HG03064 (cell line): ENCODE results near the gene KCTD14.
A peak's percentile ranks its signal among the peaks of the same experiment; 100 is the strongest.
"Not testable (repeated sequence)": the region's sequence is repeated elsewhere in the genome, so short reads cannot be mapped to it uniquely, and the experiment has no call there.

Experiments used
- ATAC-seq: cut with Tn5 transposase; IDR thresholded peaks from one replicate; pipeline ENCODE4 v1.9.1; 2021; ENCODE audit warnings: low read depth; ENCODE audit not compliant: unreplicated experiment

KCTD14 gene

DNA sequence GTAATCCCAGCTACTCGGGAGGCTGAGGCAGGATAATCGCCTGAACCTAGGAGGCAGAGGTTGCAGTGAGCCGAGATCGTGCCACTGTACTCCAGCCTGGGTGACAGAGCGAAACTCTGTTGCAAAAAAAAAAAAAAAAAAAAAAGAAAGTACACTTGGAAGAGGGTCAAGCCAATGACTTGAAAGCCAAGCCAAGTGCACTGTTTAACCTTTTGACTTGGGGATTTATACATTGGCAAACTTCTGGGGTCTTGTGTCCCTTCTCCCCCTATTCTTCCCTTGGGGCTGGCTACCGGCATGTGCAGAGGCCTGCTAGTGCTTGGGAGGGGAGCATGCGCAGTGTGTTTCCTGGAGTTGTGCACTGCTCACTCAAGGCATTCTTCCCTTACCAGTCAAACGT lies 26.3 kb upstream of the KCTD14 start:
- no peak for ATAC-seq

DNA sequence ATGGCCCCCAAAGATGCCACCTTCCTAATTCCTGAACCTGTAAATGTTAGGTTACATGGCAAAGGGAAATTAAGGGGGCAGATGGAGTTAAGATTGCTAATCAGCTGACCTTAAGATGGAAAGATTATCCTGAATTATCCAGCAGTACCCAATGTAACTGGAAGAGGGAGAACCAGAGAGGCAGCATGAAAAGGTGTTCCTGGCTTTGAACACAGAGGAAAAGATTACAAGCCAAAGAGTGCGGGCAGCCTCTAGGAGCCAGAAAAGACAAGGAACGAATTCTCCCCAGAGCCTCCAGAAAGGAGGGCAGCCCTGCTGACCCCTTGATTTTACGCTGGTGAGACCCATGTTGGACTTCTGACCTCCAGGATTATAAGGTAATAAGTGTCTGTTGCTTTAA lies 25.5 kb upstream of the KCTD14 start:
- ATAC-seq, result no peak

DNA sequence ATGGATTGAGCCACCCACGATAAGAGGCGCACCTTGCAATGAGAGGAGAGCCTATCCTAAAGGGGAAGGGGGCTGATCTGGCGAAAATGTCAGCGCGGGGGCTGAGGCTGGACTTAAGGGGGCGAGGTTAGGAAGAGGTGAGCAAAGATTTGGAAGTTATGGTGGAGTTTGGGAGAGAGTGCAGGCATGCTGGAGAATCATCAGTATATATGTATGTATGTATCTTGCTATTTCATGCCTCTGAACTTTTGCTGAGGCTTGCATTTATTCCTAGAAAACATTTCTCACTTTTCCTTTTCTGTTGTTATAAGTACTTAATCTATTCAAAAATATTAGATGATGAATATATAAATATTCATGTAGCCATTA lies 23.4 kb upstream of the KCTD14 start:
- no peak for ATAC-seq

DNA sequence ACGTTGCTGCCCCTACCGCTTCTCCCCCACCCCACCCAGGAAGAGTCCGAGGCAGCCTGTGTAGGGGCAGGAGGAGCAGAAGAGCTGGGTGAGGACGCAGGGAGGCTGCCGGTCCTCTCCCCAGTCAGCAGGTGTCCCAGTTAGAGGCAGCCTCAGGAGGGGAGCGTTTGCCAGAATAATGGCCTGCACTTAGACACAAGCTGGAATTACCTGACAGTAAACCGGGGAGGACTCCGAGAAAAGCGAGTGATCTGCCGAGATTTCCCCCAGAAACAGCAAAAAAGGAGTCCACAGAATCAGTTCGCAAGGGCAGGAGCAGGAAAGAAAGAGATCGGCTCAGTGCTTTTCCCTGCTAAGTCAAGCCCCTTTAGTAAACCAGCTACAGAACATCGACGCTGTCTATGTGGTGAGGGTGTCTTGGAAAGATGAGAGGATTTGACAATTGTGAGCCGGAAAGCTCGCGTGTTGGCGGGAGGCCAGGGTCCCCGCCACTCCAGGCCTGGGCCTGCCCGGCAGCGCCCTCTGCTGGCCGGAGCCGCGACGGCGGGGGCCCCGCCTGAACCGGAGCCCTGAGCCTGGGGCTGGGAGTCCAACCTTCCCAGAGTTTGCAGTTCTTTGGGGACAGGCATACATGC lies 22.9 kb upstream of the KCTD14 start:
- ATAC-seq, result no peak

DNA sequence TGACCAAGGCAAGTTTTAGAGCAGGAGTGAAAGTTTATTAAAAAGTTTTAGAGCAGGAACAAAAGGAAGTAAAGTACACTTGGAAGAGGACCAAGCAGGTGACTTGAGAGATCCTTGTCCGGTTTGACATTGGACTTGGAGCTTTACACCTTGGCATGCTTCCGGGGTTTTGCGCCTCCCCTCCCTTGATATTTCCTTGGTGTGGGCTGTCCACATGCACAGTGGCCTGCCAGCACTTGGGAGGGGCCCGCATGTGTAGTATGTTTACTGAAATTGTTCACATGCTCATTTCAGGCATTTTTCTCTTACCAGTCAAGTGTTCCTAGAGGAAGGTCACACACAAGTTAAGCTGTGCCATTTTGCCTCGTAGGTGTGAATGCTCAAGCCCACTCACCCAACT lies 21.6 kb upstream of the KCTD14 start:
- no peak for ATAC-seq

DNA sequence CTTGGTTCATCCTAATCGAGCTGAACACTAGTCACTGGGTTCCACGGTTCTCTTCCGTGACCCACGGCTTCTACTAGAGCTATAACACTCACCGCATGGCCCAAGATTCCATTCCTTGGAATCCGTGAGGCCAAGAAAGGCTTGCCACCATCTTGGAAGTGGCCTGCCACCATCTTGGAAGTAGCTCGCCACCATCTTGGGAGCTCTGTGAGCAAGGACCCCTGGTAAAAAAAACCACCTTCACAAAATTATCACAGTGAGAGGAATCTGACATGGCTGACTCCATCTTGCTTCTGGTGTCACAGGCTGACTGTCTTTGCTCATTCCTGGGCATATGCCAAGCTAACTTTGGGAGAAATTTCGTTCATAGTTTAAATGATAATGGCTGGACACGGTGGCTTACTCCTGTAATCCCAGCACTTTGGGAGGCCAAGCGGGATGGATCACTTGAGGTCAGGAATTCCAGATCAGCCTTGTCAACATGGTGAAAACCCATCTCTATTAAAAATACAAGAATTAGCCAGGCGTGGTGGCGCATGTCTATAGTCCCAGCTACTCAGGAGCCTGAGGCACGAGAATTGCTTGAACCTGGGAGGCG lies 18.9 kb upstream of the KCTD14 start:
- ATAC-seq, result no peak

DNA sequence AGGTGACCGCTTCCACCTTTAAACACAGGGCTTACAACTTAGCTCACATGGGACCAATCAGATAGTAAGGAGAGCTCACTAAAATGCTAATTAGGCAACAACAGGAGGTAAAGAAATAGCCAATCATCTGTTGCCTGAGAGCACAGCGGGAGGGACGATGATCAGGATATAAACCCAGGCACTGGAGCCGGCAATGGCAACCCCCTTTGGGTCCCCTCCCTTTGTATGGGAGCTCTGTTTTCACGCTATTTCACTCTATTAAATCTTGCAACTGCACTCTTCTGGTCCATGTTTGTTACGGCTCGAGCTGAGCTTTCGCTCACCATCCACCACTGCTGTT lies 18.3 kb upstream of the KCTD14 start:
- ATAC-seq, result not testable (repeated sequence)

DNA sequence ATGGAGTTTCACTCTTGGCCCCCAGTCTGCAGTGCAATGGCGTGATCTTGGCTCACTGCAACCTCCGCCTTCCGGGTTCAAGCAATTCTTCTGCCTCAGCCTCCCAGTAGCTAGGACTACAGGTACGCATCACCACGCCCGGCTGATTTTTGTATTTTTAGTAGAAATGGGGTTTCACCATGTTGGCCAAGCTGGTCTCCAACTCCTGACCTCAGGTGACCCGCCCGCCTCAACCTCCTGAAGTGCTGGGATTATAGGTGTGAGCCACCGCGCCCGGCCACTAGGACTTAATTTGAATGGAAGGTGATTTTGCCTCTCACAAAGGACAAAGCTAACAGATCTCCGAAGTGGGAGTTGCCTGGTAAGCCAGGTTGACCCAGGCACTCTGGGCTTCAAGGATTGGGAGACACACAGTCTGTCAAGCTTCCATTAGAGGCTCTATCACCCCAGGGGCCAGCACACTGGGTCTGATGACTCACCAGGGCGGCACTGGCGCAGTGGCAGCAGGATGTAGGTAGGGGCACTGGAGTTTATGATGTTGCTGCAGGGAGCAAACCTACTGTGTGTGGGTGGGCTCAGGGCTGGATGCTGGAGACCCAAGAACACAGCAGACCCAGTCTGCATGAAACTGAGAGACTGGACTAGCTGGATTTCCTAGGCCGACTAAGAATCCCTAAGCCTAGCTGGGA lies 17.8 kb upstream of the KCTD14 start:
- no peak for ATAC-seq

DNA sequence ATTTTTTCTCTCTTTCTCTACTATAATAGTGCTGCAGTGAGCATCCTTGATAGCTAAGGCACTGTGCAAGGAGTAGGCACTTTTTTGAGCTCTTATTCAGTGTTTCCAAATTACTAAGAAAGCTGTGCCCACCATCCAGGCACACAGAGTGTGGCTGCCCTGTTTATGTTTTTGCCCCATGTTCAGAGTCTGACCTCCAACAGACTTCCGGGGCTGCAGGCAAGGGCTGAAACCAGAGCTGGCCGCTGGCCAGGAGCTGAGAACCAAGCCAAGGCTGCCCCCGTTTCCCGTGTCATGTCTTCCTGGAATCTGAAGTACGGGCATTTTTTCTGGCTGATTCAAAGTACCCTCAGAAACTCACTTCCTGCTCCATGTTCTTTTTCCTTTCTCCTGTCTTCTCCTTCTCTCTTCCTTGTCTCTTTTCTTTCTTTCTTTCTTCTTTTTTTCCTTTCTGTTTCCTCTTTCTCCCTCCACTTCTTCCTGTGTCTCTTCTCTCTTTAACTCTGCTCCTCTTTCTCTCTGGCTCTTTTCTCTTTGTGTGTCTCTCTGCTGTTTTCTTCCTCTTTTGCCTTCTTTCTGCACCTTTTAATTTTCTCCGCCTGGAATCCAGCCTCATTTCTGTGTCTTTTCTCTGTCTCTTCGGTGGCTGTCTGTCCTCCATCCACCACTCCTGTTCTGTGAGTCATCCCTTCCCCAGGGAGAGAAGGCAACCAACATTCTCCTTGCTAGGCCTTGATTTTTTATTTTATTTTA lies 17.0 kb upstream of the KCTD14 start:
- ATAC-seq, result peak; percentile 83

DNA sequence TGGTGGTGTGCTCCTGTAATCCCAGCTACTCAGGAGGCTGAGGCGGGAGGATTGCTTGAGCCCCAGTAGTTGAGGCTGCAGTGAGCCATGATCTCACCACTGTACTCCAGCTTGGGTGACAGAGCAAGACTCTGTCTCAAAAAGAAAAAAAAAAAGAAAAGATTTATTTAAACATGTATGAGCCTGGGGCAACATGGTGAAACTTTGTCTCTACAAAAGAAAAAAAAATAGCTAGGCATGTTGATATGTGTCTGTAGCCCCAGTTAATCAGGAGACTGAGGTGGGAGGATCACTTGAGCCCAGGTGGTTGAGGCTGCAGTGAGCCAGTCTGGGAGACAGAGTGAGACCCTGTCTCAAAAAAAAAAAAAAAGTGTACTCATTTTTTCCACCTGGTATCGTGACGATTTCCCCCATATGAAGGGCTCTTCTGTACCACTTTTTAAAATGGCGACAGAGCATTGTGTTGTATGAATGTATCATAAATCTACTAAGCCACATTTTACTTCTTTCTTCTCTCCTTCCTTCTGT lies 16.4 kb upstream of the KCTD14 start:
- peak; percentile 6 for ATAC-seq

DNA sequence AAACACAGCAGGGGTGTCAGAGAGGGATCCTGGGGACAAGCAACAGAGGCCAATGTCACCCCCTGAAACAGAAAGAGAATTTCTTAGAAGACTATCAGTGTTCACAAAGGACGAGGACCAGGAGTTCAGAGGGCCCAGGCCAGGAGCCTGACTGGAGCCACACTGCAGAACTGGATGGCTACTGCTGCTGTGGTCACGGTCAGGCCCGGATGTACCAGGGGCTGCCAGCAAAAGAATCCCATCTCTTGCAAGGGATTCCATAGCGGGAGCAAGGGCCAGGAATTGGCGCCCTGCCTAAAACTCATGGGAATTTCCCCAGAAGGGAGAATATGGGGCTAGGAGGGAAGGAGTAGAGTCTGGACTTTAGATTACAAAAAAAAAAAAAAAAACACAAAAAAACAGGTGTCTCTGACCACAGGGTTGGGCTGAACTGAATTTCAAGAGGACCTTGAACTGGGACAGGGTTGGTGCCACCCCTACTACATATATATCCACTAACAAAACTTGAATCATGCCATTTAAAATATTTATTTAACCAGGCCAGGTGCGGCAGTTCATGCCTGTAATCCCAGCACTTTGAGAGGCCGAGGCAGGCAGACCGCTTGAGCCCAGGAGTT lies 15.7 kb upstream of the KCTD14 start:
- ATAC-seq, result no peak

DNA sequence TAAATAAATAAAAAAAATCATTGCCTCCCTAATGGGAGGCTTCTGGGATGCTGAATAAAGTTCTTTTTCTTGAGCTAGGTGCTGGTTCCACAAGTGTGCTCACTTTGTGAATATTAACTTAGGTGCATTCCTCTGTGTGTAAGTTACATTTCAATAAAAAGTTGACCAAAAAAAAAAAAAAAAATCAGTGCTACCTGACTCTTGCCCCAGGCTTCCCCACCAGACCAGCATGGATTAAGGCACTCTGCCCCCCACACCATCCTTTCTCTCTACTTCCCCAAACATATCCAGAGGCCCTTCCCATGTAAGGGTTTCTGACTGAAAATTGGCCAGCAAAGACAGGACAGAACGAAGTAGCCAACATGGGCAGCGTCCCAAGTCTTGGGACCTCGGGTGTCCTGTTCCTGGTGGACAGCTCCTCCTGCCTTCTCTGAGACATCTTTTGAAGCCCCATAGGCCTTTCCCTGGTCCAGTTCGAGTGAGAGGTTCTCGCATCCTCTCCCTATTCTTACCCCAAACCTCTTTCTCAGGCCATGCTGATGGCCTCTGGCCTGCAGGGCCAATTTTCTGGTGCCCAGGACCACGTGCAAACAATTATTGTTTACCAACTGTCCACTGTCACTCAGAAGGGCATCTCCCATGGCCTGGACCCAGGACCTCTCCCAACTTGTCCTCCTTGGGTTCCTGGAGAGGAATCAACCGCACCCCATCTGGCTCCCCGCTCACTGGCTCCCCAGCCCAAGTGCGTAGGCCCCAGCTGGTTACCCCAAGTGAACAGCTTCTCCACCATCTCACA lies 14.9 kb upstream of the KCTD14 start:
- no peak for ATAC-seq

DNA sequence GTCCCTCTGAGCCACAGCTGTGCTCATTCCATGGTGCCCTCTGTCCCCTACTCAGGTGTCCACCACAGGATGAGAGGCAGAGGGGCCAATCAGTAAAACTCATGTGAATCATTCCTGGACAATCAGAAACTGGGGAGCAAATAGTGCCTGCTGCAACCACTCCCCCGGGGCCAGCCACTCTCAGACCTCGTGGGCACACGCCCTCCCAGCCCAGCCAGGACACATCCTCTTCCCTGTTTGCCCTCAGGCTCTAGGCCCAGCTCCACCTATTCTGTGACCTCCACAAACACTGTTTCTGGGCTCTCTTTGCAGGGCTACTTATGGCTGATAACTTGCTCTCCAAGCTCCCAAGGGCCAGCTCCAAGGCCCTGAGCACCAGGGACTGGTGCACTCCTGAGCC lies 14.0 kb upstream of the KCTD14 start:
- no peak for ATAC-seq

DNA sequence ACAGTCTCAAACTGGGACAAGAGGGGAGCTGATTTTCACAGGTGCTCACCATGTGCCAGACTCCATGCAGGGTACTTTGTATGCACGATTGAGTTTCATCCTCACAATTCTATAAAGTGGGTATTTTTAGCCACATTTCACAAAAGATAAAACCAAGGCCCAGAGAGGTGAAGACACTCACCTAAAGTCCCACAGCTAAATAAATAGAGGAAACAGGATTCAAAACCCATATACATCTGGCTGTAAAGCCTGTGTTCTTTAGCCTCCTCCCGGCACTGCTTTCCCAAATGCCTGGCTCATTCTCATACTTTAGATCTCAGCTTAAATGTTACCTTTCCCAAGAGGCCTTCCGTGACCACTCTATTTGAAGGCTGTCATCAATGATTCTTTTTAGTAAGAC lies 13.2 kb upstream of the KCTD14 start:
- ATAC-seq, result no peak

DNA sequence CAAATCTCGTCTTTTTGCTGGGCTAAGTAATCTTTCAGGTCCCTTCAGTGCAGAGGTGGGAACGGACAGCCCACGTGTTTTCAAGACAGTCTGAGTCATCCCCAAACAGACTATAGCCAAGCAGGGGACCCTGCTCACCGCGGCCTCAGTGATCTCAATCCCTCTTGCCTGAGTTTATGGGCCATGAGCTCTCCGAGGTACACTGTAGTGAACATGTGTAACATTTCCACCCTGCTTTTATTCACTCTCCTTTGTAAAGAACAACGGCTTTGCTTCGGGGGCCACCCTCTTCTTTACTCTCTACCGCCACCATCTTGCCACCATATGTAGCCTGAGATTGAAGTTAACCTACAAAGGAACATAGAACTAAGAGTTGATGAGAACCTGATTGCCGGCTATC lies 11.5 kb upstream of the KCTD14 start:
- ATAC-seq, result no peak

DNA sequence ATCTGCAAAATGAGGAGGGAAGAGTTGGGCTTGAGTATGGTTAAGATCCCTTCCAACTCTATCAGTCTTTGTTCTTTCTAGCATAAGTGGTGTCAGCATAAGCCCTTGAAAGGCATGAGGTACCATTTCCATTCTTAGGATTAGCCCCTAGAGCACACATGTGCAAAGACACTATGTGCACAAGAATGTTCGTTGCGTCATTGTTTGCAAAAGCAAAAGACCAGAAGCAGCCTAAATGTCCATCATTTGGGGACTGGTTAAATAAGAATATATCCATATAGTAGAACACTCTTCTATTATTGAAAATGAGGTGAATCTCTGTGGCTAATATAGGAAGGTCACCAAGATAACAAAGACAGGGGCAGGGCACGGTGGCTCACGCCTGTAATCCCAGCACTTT lies 10.0 kb upstream of the KCTD14 start:
- no peak for ATAC-seq

DNA sequence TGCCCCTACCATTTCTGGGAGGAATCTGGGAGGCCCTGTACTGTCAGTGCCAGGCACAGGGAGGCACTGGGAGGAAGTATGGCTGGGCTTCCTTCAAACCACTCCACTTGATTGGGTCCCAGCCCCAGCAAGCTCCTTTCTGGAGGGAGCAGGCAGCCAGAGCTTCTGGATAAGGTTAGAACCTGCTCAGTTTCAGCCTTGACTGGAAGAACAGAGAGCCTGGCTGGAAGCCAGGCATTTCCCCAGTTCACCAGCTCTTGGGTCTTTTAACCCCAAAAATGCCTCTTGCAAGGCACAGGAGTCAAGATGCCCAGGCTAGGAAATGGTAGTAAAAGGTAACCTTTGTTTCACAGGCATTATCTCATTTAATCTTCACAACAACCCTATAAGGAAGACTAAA lies 9.0 kb upstream of the KCTD14 start:
- ATAC-seq, result no peak

DNA sequence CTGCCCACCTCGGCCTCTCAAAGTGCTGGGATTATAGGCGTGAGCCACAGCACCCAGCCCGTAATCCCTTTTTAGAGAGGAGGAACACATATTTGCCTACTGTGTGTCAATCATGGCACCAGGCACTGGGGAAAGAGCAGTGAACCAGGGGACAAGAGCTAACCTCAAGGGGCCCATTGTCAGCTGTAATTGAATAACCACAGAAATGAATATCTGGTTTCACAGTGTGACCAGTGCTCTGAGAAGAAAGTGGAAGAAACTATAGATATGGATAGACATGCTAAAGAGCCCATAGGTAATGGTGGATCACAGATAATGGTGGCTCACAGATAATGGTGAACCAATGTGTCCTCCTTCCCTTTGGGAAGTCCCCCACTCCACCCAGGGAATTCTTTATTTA lies 8.6 kb upstream of the KCTD14 start:
- ATAC-seq, result peak; percentile 79

DNA sequence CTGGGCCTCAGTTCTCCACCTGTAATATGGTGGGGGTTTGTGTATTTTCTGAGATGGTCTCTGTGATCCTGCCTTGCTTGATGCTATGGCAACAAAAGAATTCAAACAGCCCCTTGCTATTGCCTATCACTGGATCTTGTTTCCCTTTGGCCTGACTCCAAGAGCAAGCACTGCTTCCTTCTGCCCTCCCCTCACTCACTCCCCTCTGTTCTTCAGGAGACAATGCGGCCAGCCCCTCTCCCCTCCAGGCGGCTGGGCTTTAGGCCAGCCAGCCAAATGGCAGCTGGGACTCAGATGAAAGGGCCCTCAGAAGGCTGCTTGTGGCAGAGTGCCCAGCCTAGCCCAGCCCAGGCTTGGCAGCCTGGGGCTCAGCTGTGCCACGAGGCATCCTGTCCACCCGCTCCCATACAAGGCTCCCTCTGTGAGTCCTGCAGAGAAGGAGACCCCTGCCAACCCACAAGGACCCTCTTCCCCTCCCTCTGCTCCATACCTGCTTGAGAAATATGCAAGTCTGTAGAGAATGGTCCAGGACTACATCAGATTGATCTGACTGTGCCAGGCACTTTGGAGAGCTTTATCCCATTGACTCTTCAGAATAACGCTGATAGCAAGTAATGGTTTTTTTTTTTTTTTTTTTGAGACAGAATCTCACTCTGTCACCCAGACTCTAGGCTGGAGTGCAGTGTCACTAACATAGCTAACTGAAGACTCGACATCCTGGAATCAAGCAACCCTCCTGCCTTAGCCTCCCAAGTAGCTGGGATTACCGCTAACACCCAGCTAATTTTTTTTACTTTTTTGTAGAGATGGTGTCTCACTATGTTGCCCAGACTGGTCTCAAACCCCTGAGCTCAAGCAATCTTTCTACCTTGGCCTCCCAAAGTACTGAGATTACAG lies 7.6 kb upstream of the KCTD14 start:
- no peak for ATAC-seq
